Naive B cell (primary cell): ENCODE results near the gene TWF2. TPM values are rescaled to one million over a fixed set of nuclear protein-coding genes. Genes with fewer than 3 reads are reported as not detected.

Source experiments
- ATAC-seq, 2 donors: fragments of 150-1000 bp; cut with Tn5 transposase; 2 replicates each; pipeline ENCODE4 v1.10.0; 2021; ENCODE audit warnings: low read depth in 2 of 2, mild to moderate bottlenecking in 2 of 2, moderate library complexity in 2 of 2
- DNase-seq: peaks from one replicate; pipeline ENCODE4 v3.0.0; 2022
- H3K27ac Mint-ChIP-seq, 6 donors: one replicate each; pipeline ENCODE4 v1.8.0; 2020 to 2022; ENCODE audit warnings: mild to moderate bottlenecking in 6 of 6, mixed read lengths in 6 of 6, moderate library complexity in 5 of 6, inconsistent platforms in 2 of 6
- H3K27me3 Mint-ChIP-seq, 3 donors: one replicate each; pipeline ENCODE4 v1.8.0; 2021 to 2022; ENCODE audit warnings: mixed read lengths in 3 of 3, mild to moderate bottlenecking in 1 of 3
- H3K36me3 Mint-ChIP-seq, 2 donors: one replicate each; pipeline ENCODE4 v1.8.0; 2020 to 2022; ENCODE audit warnings: mixed read lengths in 2 of 2, inconsistent platforms in 1 of 2, mild to moderate bottlenecking in 1 of 2
- H3K4me1 Mint-ChIP-seq, 3 donors: one replicate each; pipeline ENCODE4 v1.8.0; 2020 to 2022; ENCODE audit warnings: mixed read lengths in 3 of 3, inconsistent platforms in 1 of 3, mild to moderate bottlenecking in 1 of 3, moderate library complexity in 1 of 3
- H3K4me3 Mint-ChIP-seq, 8 donors: one replicate each; pipeline ENCODE4 v1.8.0; 2020 to 2022; ENCODE audit warnings: mild to moderate bottlenecking in 8 of 8, mixed read lengths in 8 of 8, moderate library complexity in 8 of 8, inconsistent platforms in 2 of 8
- H3K9me3 Mint-ChIP-seq, 7 donors: one replicate each; pipeline ENCODE4 v1.8.0; 2020 to 2022; ENCODE audit warnings: mixed read lengths in 7 of 7, mild to moderate bottlenecking in 5 of 7, inconsistent platforms in 2 of 7, moderate library complexity in 1 of 7
- polyA plus RNA-seq, 6 donors: library from polyadenylated mRNA; unstranded; fragments of 300-500 nt; fragmentation: Illumina TruSeq; gene quantifications; one replicate each; pipeline ENCODE4 v1.2.3, GENCODE V29; 2021; ENCODE audit warnings: low read depth in 6 of 6

The TWF2 gene
- polyA plus RNA-seq, 6 donors from 2014 or later, result 48.5 to 90.8 (median 75.4) TPM

DNA sequence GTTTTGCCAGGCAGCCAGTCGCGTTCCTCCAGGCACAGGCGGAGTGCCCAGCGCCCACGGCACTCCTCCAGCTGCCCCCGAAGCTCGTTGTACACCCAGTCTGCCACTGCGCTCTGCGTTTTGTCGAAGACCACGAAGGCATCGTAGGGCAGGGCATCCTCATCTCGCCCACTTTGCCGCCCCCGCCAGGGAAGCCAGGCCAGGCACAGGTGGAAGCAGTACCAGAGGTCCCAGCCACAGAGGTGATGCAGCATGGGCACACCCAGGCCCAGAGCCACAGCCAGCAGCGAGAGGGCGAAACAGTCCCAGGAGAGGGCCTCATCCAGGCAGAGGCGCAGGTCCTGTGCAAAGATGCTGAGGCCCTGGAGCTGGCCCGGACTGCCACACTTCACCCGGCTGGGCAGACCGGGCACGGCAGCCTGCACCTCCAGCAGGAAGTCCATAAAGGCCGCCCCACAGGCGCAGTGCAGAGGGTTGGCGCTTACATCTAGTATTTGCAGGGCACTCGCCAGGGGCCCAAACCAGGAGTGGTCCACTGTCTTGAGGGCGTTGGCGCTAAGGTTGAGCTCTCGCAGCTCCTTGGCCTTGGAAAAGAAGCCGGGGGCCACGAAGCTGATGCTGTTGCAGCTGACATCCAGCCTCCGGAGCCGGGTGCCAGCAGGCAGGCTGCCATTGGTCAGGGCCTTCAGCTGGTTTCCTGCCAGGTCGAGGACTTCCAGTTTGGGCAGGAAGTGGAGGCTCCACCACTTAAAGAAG is 17.2 kb downstream of the TWF2 start:
- peaks cover 69 to 79% (median 76%) of the 10 kb centered on the region in 3 donors for H3K4me1 Mint-ChIP-seq
- peak overlapping the region in 2 of 6 donors; percentile 54 to 82 for H3K27ac Mint-ChIP-seq
- ATAC-seq (no peak), DNase-seq (no peak)
- H3K27me3 Mint-ChIP-seq, result no peaks in the 10 kb centered on the region
- no peaks in the 10 kb centered on the region for H3K9me3 Mint-ChIP-seq
- H3K36me3 Mint-ChIP-seq, result no peaks in the 10 kb centered on the region
- H3K4me3 Mint-ChIP-seq, result peak overlapping the region in 4 of 8 donors; percentile 24 to 54 (median 33)

GRCh38 chr3:52221141-52221562 is 17.8 kb downstream of the TWF2 start:
- Mint-ChIP-seq H3K36me3 (no peaks in the 10 kb centered on the region), H3K9me3 (no peaks in the 10 kb centered on the region), H3K27me3 (no peaks in the 10 kb centered on the region), H3K4me3 (peak overlapping the region in 5 of 8 donors; percentile 15 to 59 (median 41)), H3K27ac (no peak overlapping the region), H3K4me1 (peaks cover 67 to 77% (median 75%) of the 10 kb centered on the region in 3 donors)
- DNase-seq, result no peak
- ATAC-seq, result no peak

DNA sequence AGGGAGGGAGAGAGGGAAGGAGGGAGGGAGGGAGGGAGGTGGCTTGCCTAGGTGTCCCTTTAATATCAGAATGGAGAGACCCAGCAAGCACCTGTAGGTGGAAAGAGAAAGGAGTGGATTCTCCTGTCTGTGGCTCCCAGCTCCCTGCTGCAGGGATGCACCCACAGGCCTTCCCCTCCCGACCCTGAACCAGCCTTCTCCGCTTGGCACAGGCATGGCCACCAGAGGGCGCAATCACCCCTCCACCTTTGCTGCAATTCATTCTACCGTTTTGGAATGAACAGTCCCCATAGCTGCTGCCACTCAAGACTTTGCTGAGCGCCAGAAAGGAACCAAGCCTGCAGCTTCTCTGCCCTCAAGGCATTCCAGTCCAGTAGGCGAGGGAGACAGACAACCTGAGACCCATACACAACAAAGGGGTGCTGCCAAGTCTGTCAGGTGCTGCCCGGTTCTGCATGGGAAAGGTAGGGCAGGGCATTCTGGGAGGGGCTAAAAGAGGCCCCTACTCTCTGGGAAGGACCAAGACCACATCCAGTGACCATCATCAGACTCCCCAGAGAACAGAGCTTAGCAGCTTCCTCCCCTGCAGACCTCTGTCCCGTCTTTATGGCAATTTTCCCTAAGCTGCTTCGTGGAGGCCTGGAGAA is 18.5 kb downstream of the TWF2 start:
- Mint-ChIP-seq H3K27me3 (no peaks in the 10 kb centered on the region), H3K4me1 (peaks cover 60 to 74% (median 69%) of the 10 kb centered on the region in 3 donors), H3K27ac (peak overlapping the region in 5 of 6 donors; percentile 14 to 91 (median 71)), H3K4me3 (peak overlapping the region in 7 of 8 donors; percentile 15 to 83 (median 59)), H3K36me3 (peaks cover 2 to 4% of the 10 kb centered on the region in 2 donors), H3K9me3 (no peaks in the 10 kb centered on the region)
- ATAC-seq, result peak; percentile 67 to 72
- DNase-seq, result peak; percentile 76

GRCh38 chr3:52218937-52219650 is 19.9 kb downstream of the TWF2 start:
- DNase-seq (no peak), ATAC-seq (no peak)
- Mint-ChIP-seq H3K27me3 (no peaks in the 10 kb centered on the region), H3K36me3 (peaks cover 10 to 15% of the 10 kb centered on the region in 2 donors), H3K4me3 (peak overlapping the region in 1 of 8 donors; percentile 34), H3K9me3 (no peaks in the 10 kb centered on the region), H3K27ac (peak overlapping the region in 3 of 6 donors; percentile 18 to 79 (median 78)), H3K4me1 (peaks cover 54 to 62% (median 60%) of the 10 kb centered on the region in 3 donors)

DNA sequence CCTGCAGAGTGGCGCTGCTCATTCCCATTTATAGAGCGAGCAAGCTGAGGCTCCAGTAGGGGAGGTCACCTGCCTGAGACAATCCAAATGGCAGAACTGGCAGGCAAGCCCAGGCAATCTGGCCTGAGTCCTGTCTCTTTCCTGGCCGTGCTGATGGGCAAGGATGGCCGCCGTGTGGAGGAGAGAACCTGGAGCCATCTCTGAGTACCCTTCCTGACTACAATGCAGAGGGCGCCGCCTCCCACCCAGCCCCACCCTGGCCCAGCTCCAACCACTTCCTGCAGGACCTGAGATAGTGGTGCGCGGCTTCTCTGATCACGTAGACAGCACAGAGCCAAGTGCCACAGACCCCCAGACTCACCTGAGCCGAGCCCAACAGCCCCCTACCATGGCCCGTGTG is 20.5 kb downstream of the TWF2 start:
- H3K4me1 Mint-ChIP-seq, result peaks cover 47 to 56% (median 54%) of the 10 kb centered on the region in 3 donors
- peak overlapping the region in 4 of 8 donors; percentile 20 to 56 (median 32) for H3K4me3 Mint-ChIP-seq
- no peak for ATAC-seq
- peak overlapping the region in 1 of 6 donors; percentile 78 for H3K27ac Mint-ChIP-seq
- H3K27me3 Mint-ChIP-seq, result no peaks in the 10 kb centered on the region
- no peaks in the 10 kb centered on the region for H3K9me3 Mint-ChIP-seq
- H3K36me3 Mint-ChIP-seq, result peaks cover 16 to 19% of the 10 kb centered on the region in 2 donors
- DNase-seq, result no peak

DNA sequence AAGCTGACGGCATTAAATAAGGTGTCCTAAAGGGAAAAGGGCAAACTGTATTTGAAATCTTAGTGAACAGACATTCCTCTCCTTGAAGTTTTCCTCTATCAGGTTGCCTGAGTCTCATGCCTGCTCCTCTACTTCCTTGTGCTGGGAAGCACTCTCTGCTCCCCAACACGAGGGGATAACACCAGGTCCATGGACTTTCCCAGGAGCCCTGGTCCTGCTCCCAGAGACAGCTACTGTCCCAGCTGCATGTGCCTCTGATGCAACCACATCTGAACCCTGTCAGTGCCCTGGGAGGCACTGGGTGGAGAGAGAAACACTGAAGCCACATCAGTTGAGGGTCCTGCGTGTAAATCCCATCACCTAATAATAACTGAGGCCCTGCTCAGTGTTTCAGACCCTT is 20.9 kb downstream of the TWF2 start:
- no peak for ATAC-seq
- H3K9me3 Mint-ChIP-seq, result no peaks in the 10 kb centered on the region
- H3K4me1 Mint-ChIP-seq, result peaks cover 43 to 52% (median 50%) of the 10 kb centered on the region in 3 donors
- peaks cover 21 to 24% of the 10 kb centered on the region in 2 donors for H3K36me3 Mint-ChIP-seq
- peak overlapping the region in 3 of 8 donors; percentile 3 to 77 (median 34) for H3K4me3 Mint-ChIP-seq
- no peaks in the 10 kb centered on the region for H3K27me3 Mint-ChIP-seq
- no peak for DNase-seq
- peak overlapping the region in 1 of 6 donors; percentile 84 for H3K27ac Mint-ChIP-seq

DNA sequence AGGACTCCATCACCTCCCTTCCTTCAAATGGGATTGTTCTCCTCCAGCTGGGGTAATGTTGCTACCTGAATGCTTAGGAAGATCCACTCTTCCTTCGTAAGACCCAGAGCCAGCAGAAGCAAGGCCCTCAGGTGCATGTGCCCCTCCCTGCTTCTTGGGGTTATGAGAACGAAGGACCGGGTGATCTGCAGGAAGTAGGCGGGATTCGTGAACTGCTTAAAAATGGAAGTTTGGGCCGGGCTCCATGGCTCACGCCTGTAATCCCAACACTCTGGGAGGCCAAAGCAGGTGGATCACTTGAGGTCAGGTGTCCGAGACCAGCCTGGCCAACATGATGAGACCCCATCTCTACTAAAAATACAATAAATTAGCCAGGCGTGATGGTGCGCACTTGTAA is 21.6 kb downstream of the TWF2 start:
- H3K4me3 Mint-ChIP-seq, result peak overlapping the region in 3 of 8 donors; percentile 29 to 77 (median 41)
- peaks cover 24 to 28% of the 10 kb centered on the region in 2 donors for H3K36me3 Mint-ChIP-seq
- no peaks in the 10 kb centered on the region for H3K9me3 Mint-ChIP-seq
- H3K27ac Mint-ChIP-seq, result peak overlapping the region in 4 of 6 donors; percentile 63 to 80 (median 69)
- H3K27me3 Mint-ChIP-seq, result no peaks in the 10 kb centered on the region
- no peak for ATAC-seq
- H3K4me1 Mint-ChIP-seq, result peaks cover 37 to 52% (median 50%) of the 10 kb centered on the region in 3 donors
- no peak for DNase-seq

GRCh38 chr3:52216585-52217408 is 22.2 kb downstream of the TWF2 start:
- H3K27ac Mint-ChIP-seq, result peak overlapping the region; percentile 63 to 96 (median 74)
- H3K36me3 Mint-ChIP-seq, result peaks cover 24 to 28% of the 10 kb centered on the region in 2 donors
- H3K4me3 Mint-ChIP-seq, result peak overlapping the region in 4 of 8 donors; percentile 0 to 50 (median 36)
- ATAC-seq, result no peak
- peaks cover 37 to 52% (median 50%) of the 10 kb centered on the region in 3 donors for H3K4me1 Mint-ChIP-seq
- DNase-seq, result no peak
- no peaks in the 10 kb centered on the region for H3K27me3 Mint-ChIP-seq
- H3K9me3 Mint-ChIP-seq, result no peaks in the 10 kb centered on the region

DNA sequence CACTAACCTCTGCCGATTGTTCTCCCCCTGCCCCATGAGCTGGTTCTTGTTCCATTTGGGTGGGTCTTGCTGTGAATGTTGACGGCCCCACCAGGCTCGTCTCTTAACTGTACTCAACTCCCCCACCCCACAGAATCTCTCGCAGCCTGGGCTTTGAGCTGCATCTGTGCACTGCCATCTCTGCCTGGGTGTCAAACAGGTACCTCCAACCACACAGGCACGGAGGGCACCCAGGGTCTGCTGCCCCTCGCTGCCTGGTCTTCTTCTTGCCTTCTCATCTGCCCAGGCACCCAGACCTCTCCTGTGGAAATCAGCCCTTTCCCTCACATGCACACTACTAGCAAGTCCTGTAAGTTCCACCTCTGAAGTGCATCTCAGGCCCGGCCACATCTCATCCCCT is 23.6 kb downstream of the TWF2 start:
- no peak for ATAC-seq
- Mint-ChIP-seq H3K9me3 (no peaks in the 10 kb centered on the region), H3K27me3 (no peaks in the 10 kb centered on the region), H3K27ac (peak overlapping the region in 2 of 6 donors; percentile 21 to 86), H3K36me3 (peaks cover 28 to 30% of the 10 kb centered on the region in 2 donors), H3K4me3 (no peak overlapping the region), H3K4me1 (peaks cover 31 to 44% (median 43%) of the 10 kb centered on the region in 3 donors)
- no peak for DNase-seq

DNA sequence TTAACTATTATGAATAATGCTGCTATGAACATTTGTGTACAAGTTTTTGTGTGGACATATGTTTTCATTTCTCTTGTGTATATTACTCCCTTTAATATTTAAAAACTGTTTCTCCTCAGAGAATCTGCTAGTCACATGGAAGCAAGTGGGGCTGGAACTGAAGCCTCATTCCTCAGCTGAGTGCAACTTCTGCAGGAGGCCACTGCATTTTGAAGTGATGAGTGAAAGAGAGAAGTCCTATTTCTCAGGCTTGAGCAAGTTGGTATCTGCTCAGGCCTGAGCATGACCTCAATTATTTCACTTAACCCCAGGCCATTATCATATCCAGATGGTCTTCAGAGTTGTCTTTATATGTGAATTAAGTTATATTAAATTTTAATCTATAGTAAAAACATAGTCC is 25.1 kb downstream of the TWF2 start:
- ATAC-seq (no peak), DNase-seq (no peak)
- H3K27ac Mint-ChIP-seq, result no peak overlapping the region
- no peak overlapping the region for H3K4me3 Mint-ChIP-seq
- H3K27me3 Mint-ChIP-seq, result no peaks in the 10 kb centered on the region
- peaks cover 24 to 32% (median 30%) of the 10 kb centered on the region in 3 donors for H3K4me1 Mint-ChIP-seq
- H3K9me3 Mint-ChIP-seq, result no peaks in the 10 kb centered on the region
- H3K36me3 Mint-ChIP-seq, result peaks cover 30 to 35% of the 10 kb centered on the region in 2 donors

GRCh38 chr3:52213005-52213404 is 26.0 kb downstream of the TWF2 start:
- peaks cover 34 to 35% of the 10 kb centered on the region in 2 donors for H3K36me3 Mint-ChIP-seq
- no peaks in the 10 kb centered on the region for H3K27me3 Mint-ChIP-seq
- H3K4me1 Mint-ChIP-seq, result peaks cover 17 to 23% (median 21%) of the 10 kb centered on the region in 3 donors
- no peaks in the 10 kb centered on the region for H3K9me3 Mint-ChIP-seq
- ATAC-seq (no peak), DNase-seq (no peak)
- H3K4me3 Mint-ChIP-seq, result no peak overlapping the region
- H3K27ac Mint-ChIP-seq, result peak overlapping the region in 1 of 6 donors; percentile 42

DNA sequence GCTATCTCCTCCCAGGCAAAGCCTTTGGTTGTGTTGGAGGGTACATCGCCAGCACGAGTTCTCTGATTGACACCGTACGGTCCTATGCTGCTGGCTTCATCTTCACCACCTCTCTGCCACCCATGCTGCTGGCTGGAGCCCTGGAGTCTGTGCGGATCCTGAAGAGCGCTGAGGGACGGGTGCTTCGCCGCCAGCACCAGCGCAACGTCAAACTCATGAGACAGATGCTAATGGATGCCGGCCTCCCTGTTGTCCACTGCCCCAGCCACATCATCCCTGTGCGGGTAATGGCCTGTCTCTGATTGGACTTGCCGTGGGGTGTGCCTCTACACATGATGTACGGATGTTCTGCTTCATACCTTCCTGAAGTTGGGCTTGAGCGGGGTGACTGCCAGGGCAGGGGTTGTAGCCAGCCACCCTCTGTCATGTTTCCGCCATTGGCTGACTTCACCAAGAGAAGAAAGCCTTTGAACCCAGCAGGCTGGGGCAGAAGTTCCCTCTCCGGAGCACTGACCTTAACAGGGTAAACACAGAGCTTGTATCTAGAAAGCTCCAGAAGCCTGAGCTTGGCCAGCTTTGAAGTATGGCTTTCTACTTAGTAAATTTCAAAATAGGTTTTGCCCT is 27.6 kb downstream of the TWF2 start:
- no peak overlapping the region for H3K27ac Mint-ChIP-seq
- no peaks in the 10 kb centered on the region for H3K27me3 Mint-ChIP-seq
- no peak overlapping the region for H3K4me3 Mint-ChIP-seq
- peaks cover 35 to 42% of the 10 kb centered on the region in 2 donors for H3K36me3 Mint-ChIP-seq
- H3K4me1 Mint-ChIP-seq, result peaks cover 4 to 7% (median 6%) of the 10 kb centered on the region in 3 donors
- DNase-seq (no peak), ATAC-seq (no peak)
- no peaks in the 10 kb centered on the region for H3K9me3 Mint-ChIP-seq
